ENCODE measurements around the gene NAB1. TPM values are rescaled to one million over a fixed set of nuclear protein-coding genes. Genes with fewer than 3 reads are reported as not detected.

NAB1 gene
- total RNA-seq, 1 experiment from 2014 or later: 137 TPM

GRCh38 chr2:190722061-190722759, 73.3 kb downstream of the NAB1 start:
- peaks cover 4% of the 10 kb centered on the region; the same call in 1 of the 2 replicates for H3K27me3 ChIP-seq
- H3K4me3 ChIP-seq: no peak overlapping the region
- no peak overlapping the region for H3K27ac ChIP-seq
- no peaks in the 10 kb centered on the region for H3K9me3 ChIP-seq (replicated peaks)
- no peak for DNase-seq
- H3K4me1 ChIP-seq: peaks cover 21% of the 10 kb centered on the region
- no peaks in the 10 kb centered on the region for H3K36me3 ChIP-seq

- Histone ChIP-seq H3K27me3 (peaks cover 4% of the 10 kb centered on the region; the same call in 1 of the 2 replicates), H3K27ac (no peak overlapping the region), H3K4me1 (peaks cover 15% of the 10 kb centered on the region), H3K9me3 (replicated peaks) (no peaks in the 10 kb centered on the region), H3K36me3 (no peaks in the 10 kb centered on the region), H3K4me3 (no peak overlapping the region)
- no peak for DNase-seq
These were observed 74.0 kb downstream of the NAB1 start for GRCh38 chr2:190722835-190723234.

GRCh38 chr2:190723397-190724090, 74.7 kb downstream of the NAB1 start:
- H3K9me3 ChIP-seq (replicated peaks): no peaks in the 10 kb centered on the region
- H3K4me1 ChIP-seq: peaks cover 7% of the 10 kb centered on the region
- DNase-seq: no peak
- peaks cover 4% of the 10 kb centered on the region; the same call in 1 of the 2 replicates for H3K27me3 ChIP-seq
- no peak overlapping the region for H3K27ac ChIP-seq
- H3K4me3 ChIP-seq: no peak overlapping the region
- H3K36me3 ChIP-seq: no peaks in the 10 kb centered on the region

GRCh38 chr2:190726255-190726654, 77.4 kb downstream of the NAB1 start:
- no peaks in the 10 kb centered on the region for H3K4me1 ChIP-seq
- H3K9me3 ChIP-seq (replicated peaks): no peaks in the 10 kb centered on the region
- H3K27me3 ChIP-seq: peaks cover 7% of the 10 kb centered on the region; the same call in 1 of the 2 replicates
- H3K27ac ChIP-seq: no peak overlapping the region
- DNase-seq: no peak
- H3K4me3 ChIP-seq: no peak overlapping the region
- no peaks in the 10 kb centered on the region for H3K36me3 ChIP-seq

- Histone ChIP-seq H3K4me3 (no peak overlapping the region), H3K36me3 (no peaks in the 10 kb centered on the region), H3K4me1 (no peaks in the 10 kb centered on the region), H3K27ac (no peak overlapping the region), H3K27me3 (no peaks in the 10 kb centered on the region), H3K9me3 (replicated peaks) (peaks cover 6% of the 10 kb centered on the region; the same call in 1 of the 2 replicates)
- DNase-seq: no peak
These were observed 87.5 kb downstream of the NAB1 start for GRCh38 chr2:190736355-190736754.

- no peaks in the 10 kb centered on the region for H3K27me3 ChIP-seq
- H3K9me3 ChIP-seq (replicated peaks): peaks cover 7% of the 10 kb centered on the region; the same call in 1 of the 2 replicates
- no peak for DNase-seq
- no peaks in the 10 kb centered on the region for H3K36me3 ChIP-seq
- H3K4me1 ChIP-seq: no peaks in the 10 kb centered on the region
- no peak overlapping the region for H3K27ac ChIP-seq
- H3K4me3 ChIP-seq: no peak overlapping the region
These were observed 91.6 kb downstream of the NAB1 start for GRCh38 chr2:190740449-190740848.

Other genes with a start within 250 kb of the NAB1 start
- 14.4 TPM in 2 replicates for gene MFSD6, start 240.7 kb upstream of the NAB1 start, total RNA-seq (2014; rRNA removed; shearing (Covaris generic))
- 19.3 and 20.9 TPM in 2 replicates for gene NEMP2, start 114.4 kb upstream of the NAB1 start, total RNA-seq (2014; rRNA removed; shearing (Covaris generic))
- 243 and 283 TPM in 2 replicates for gene GLS, start 231.7 kb downstream of the NAB1 start, total RNA-seq (2014; rRNA removed; shearing (Covaris generic))